Measurements from ENCODE around the gene INPP4B. TPM values are rescaled to one million over a fixed set of nuclear protein-coding genes. Genes with fewer than 3 reads are reported as not detected.

Gene INPP4B
- total RNA-seq, 1 experiment from 2014 or later: 0.07 TPM

DNA sequence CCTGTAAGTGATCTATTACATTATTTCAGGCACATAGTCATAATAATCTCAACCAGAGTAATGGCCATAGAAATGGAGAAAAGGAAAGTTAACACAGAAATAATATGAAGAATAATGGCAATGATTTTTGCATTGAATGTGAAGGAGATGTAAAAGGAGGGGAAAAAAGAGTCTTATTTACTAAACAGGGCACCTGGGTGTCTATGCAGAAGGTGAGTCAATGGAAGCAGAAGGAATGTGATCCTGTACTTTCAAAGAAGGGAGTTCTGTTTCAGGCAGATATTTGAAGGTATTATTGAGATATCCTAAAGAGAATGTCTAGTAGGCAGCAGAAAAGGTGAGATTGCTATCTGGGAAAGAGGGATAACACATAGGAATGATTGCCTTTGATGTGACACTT, 279.9 kb downstream of the INPP4B start:
- Histone ChIP-seq H3K18ac (ENCODE audit: insufficient read length, low read depth, low read length) (no peak overlapping the region), H2BK5ac (ENCODE audit: insufficient read length, low read length) (no peak overlapping the region), H3K79me1 (ENCODE audit: insufficient read depth, low read depth, low read length, poor library complexity, severe bottlenecking) (no peaks in the 10 kb centered on the region), H4K8ac (replicated peaks; ENCODE audit: insufficient read length, low read depth, low read length) (no peak overlapping the region), H3K23ac (ENCODE audit: insufficient read length, low read depth, low read length) (no peak overlapping the region), H4K5ac (ENCODE audit: insufficient read length, low read depth, low read length) (no peak overlapping the region), H3K9ac (ENCODE audit: extremely low read depth, insufficient read length, low read length) (no peak overlapping the region), H3K9me3 (ENCODE audit: control insufficient read depth, low read depth, low read length) (no peaks in the 10 kb centered on the region), H2BK120ac (ENCODE audit: low read depth, low read length, poor library complexity, severe bottlenecking) (no peak overlapping the region), H3K79me2 (ENCODE audit: insufficient read depth, low read length) (no peaks in the 10 kb centered on the region), H4K20me1 (ENCODE audit: control insufficient read depth, insufficient read depth, insufficient read length) (no peaks in the 10 kb centered on the region), H2BK15ac (ENCODE audit: low read depth, low read length) (no peak overlapping the region), H3K27ac (ENCODE audit: insufficient read length, low read depth, low read length) (no peak overlapping the region), H3K23me2 (ENCODE audit: insufficient read length, low read depth, low read length, poor library complexity, severe bottlenecking) (no peaks in the 10 kb centered on the region), H2BK20ac (ENCODE audit: low read depth, low read length, poor library complexity, severe bottlenecking) (no peak overlapping the region), H2AFZ (ENCODE audit: low read length) (no peak overlapping the region), H2AK5ac (ENCODE audit: insufficient read length, low read length) (no peak overlapping the region), H3K4me2 (ENCODE audit: insufficient read depth, insufficient read length, low read length) (no peak overlapping the region), H3K4me1 (ENCODE audit: insufficient read depth, low read length) (no peaks in the 10 kb centered on the region; the same call in 1 of the 2 replicates), H3K56ac (ENCODE audit: insufficient read length, low read depth, low read length) (no peak overlapping the region), H4K91ac (ENCODE audit: insufficient read length, low read depth, low read length) (no peak overlapping the region), H3K27me3 (ENCODE audit: insufficient read depth, low read length) (no peaks in the 10 kb centered on the region), H3K4ac (ENCODE audit: low read depth, low read length) (no peak overlapping the region), H3K14ac (ENCODE audit: insufficient read depth, low read length) (no peak overlapping the region), H2BK12ac (ENCODE audit: insufficient read length, low read depth, low read length) (no peak overlapping the region), H3T11ph (ENCODE audit: low read length) (no peak overlapping the region)
- Mint-ChIP-seq H3K4me1 (peaks cover 14% of the 10 kb centered on the region in 2 experiments), H3K9me3 (no peaks in the 10 kb centered on the region; a peak in 1 of 5 replicates), H3K27ac (no peak overlapping the region), H3K36me3 (ENCODE audit: insufficient read depth in 1 of 3, low read depth in 3 of 3) (no peaks in the 10 kb centered on the region), H3K4me3 (no peak overlapping the region), H3K27me3 (ENCODE audit: low read depth) (no peaks in the 10 kb centered on the region)
- DNase-seq: no peak
- TF ChIP-seq, protein P1, sequence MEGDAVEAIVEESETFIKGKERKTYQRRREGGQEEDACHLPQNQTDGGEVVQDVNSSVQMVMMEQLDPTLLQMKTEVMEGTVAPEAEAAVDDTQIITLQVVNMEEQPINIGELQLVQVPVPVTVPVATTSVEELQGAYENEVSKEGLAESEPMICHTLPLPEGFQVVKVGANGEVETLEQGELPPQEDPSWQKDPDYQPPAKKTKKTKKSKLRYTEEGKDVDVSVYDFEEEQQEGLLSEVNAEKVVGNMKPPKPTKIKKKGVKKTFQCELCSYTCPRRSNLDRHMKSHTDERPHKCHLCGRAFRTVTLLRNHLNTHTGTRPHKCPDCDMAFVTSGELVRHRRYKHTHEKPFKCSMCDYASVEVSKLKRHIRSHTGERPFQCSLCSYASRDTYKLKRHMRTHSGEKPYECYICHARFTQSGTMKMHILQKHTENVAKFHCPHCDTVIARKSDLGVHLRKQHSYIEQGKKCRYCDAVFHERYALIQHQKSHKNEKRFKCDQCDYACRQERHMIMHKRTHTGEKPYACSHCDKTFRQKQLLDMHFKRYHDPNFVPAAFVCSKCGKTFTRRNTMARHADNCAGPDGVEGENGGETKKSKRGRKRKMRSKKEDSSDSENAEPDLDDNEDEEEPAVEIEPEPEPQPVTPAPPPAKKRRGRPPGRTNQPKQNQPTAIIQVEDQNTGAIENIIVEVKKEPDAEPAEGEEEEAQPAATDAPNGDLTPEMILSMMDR (conservative IDR thresholded peaks at IDR 0.05): no peak

All from H9 (cell line).